Inflammatory macrophage (primary cell): ENCODE data around the gene DBX2.
"Not testable (repeated sequence)": the region's sequence is repeated elsewhere in the genome, so short reads cannot be mapped to it uniquely, and the experiment has no call there.

Source experiments
- DNase-seq, 2 donors: peaks; one replicate each; pipeline ENCODE4 v3.0.0-alpha.2; 2020 to 2022

DBX2 gene

DNA sequence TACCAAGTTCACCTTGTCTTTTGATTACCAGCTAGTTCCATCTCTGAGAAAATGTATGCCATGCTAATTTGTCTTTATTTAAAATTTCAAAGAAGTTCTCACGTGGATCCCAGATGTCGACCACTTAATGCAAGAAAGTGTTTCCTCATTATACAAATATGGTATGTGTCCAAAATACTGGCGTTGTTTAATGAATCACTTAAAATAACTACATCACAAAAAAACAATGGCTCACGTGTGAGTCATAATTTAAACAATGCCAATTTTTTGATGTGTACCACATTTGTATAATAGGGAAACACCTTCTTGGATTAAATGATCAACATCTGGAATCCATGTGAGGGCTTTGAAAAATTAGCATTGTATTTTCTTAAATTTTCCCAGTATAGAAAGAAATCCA, 40.8 kb downstream of the DBX2 start:
- no peak for DNase-seq

DNA sequence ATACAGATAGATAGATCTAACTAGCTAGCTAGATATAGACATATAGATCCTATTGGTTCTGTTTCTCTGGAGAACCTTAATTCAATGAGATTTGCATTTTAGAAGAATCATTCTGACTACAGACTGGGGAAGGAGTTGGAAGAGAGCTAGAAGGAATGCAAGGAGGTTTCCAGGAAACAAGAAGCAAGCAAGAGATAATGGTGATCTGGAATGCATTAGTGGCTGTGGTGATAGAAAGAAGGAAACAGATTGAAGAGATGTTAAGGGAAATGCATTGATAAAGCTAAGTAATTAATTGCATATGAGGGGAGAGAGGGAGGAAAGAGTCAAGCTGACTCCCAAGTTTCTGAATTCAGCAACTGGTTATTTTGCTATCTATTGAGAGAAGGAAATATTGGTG, 42.7 kb downstream of the DBX2 start:
- no peak for DNase-seq

DNA sequence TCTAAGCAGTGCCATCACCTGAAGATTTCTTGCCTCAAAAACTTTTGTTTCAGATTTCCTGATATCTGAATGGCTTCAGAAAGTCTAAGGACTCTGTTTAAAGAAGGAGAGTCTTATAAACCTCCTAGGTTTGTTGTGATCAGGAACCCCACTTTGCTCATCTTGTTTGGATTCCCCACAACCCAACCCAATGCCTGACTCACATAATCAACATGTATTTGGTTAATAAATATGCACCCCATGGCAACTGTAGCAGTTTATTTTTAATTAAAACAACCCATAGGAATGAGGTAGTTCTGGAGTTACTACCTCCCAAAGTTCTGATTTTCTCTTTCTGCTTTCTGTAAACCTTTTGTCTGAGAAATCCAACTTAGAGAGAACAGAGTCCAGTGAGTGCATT, 51.5 kb downstream of the DBX2 start:
- no peak for DNase-seq

DNA sequence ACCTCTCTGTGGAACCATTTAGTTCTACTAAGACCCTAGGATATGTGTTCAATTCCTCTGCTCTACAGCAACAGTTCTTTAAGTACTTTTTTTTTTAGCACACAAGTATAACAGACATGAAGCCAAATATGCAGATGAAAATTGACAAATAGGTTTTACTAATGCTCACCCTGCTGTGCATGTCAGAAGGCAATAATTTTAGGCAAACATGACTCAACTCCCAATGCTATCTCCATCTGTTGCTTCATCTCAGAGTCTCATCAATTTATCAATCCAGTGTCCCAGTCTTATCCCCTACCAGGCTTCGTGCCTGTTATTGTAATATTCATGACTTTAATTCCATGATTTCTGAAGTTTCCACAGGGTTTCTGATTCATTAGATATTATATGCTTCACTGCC, 57.7 kb downstream of the DBX2 start:
- DNase-seq = no peak

DNA sequence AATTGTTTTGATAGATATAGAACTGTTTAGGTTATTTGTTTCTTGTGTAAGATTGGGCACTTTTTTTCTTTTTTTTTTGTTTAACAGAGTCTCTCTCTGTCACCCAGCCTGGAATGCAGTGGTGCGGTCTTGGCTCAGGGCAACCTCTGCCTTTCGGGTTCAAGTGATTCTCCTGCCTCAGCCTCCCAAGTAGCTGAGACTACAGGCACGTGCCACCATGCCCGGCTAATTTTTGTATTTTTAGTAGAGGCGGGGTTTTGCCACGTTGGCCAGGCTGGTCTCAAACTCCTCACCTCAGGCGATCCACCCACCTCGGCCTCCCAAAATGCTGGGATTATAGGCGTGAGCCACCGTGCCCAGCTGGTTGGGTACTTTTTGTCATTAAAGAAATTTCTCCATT, 66.0 kb downstream of the DBX2 start:
- not testable (repeated sequence) for DNase-seq

DNA sequence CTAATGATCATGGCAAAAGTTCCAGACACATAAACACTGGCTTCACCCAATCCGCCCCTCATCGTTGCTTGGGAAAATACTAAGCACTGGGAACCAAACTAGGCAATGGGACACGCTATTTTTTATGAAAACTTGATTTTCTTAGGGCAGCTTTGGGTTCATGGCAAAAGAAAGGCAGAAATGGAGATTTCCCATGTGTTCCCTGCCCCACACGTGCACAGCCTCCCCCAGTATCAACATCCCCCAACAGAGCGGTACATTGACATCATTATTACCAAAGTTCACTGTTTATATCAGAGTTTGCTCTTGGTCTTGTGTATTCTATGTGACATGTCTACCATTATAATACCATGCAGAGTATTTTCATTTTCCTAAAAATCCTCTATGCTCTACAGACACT, 71.0 kb downstream of the DBX2 start:
- no peak for DNase-seq

- no peak for DNase-seq
These were observed 74.7 kb downstream of the DBX2 start for GRCh38 chr12:44976246-44976645.

DNA sequence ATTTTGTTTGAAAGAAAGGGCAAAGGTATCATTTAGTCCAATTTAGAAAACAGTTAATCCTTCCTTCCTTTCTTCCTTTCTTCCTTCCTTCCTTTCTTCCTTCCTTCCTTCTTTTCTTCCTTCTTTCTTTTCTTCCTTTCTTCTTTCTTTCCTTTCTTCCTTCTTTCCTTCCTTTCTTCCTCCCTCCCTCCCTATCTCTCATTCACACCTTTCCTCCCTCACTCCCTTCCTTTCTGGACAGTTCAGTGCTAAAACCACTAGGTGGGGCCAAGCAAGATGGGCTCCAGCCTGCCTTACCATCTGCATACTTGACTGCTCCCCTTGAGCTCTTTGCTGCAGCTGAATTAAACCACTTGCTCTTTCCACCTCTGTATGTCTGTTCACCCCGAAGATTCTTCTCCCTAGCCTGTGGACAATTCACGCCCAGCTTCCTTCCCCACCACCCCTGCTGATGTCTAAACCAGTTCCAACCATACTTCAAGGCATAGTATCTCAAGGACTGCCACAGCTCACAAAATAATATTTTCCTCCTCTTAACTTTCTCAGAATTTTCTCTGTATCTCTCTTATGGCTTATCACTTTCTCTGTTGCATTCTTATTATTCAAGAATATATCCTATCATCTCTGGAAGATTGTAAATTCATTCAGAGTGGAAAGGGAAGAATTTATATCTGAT, 78.0 kb downstream of the DBX2 start:
- no peak for DNase-seq

DNA sequence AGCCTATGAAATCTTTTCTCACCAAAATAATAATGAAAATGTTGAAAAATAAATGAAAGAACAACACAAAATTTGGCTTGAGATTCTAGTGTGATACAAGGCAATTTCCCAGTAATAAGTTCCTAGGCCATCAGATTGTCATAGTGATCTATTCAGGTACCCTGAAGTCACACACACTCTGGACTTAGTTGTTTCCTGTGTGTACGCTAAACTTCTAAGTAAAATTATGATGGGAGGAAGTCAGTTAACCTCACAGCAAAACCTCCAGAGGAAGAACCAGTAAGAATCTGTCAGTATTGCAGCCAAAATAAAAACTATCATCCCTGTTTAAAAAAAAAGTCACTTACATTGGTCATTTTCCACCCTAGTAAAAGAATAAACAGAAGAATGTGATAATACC, 81.9 kb downstream of the DBX2 start:
- DNase-seq = no peak
